Activated CD8-positive, alpha-beta memory T cell treated with anti-CD3 and anti-CD28 coated beads for 24 hours (primary cell): ENCODE measurements around the gene MAGEE1.

Experiments
- DNase-seq: peaks from one replicate; pipeline ENCODE4 v3.0.0-alpha.2; 2020

The MAGEE1 gene, protein sequence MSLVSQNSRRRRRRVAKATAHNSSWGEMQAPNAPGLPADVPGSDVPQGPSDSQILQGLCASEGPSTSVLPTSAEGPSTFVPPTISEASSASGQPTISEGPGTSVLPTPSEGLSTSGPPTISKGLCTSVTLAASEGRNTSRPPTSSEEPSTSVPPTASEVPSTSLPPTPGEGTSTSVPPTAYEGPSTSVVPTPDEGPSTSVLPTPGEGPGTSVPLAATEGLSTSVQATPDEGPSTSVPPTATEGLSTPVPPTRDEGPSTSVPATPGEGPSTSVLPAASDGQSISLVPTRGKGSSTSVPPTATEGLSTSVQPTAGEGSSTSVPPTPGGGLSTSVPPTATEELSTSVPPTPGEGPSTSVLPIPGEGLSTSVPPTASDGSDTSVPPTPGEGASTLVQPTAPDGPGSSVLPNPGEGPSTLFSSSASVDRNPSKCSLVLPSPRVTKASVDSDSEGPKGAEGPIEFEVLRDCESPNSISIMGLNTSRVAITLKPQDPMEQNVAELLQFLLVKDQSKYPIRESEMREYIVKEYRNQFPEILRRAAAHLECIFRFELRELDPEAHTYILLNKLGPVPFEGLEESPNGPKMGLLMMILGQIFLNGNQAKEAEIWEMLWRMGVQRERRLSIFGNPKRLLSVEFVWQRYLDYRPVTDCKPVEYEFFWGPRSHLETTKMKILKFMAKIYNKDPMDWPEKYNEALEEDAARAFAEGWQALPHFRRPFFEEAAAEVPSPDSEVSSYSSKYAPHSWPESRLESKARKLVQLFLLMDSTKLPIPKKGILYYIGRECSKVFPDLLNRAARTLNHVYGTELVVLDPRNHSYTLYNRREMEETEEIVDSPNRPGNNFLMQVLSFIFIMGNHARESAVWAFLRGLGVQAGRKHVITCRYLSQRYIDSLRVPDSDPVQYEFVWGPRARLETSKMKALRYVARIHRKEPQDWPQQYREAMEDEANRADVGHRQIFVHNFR

DNA sequence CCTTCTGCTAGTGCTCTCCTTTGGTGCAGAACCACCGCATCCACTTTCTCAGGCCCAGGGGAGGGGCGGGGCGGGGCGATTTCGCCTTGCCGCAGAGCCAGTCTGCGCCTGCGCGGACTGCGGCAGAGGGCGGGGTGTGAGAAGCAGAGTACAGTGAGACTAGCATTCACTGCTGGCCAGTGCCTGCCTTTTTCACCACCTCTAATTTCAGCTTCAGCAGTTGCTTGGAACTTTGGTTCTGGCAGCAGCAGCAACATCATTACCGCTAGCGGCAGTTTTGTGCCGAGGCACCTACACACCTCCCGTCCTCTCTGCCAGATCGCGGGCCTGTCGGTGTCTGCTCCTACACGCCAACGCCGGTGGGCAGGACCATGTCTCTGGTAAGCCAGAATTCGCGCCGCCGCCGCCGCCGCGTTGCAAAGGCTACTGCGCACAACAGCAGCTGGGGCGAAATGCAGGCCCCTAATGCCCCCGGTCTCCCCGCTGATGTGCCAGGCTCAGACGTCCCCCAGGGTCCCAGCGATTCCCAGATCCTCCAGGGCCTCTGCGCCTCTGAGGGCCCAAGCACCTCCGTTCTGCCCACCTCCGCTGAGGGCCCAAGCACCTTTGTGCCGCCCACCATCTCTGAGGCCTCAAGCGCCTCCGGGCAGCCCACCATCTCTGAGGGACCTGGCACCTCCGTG is at the start of gene MAGEE1:
TSS of gene MAGEE1 (plus strand) at position 151 of the 683 bp plus-strand sequence. CDS start at position 372, 221 bp downstream.
- peak; percentile 89 for DNase-seq

DNA sequence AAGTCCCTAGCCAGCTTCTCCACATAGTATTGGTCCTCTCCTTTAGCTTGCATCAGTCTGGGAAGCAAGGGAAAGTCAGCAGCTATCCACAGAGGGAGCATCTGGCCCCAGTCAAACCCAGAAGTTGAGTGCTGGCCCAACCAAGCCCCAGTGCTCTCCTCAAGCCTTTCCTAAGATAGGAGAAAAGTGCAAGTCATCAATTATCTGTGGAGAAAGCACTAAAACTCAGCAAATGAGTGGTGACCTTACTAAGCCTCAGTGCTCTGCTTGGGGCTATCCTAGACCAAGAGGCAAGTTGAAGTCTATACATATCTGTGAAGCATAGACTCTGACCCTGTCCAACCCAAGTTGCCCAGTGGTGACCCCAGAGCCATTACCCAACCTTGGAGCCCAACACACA is 28.5 kb upstream of the MAGEE1 start:
- no peak for DNase-seq

DNA sequence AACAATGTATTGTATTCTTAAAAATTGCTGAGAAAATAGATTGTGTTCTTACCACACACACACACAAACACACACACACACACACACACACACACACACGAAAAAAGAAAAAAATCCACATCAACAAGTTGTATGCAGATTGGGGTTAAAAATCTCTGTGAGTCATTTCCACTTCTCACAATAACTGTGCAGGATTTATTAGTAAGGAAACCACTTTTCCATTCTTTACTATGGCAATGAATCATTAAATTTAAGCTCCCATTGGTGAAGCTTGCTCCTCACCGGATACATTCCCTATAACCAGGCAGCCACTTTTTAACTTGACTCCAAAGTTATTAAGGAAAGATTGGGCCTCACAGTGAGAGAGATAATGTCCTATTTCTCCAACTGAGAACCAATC is 19.7 kb upstream of the MAGEE1 start:
- no peak for DNase-seq

DNA sequence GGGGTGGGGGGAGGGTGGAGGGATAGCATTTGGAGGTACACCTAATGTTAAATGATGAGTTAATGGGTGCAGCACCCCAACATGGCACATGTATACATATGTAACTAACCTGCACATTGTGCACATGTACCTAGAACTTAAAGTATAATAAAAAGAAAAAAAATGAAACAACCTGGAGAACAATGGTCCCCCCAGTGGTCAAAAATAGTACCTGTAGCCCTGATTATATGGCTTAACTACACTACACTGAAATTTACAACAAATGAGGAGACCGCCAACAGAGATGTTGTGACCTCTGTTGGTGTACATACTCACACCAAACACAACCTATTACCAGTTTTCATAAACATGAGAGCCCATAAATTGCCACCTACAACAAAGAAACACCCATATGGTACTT is 7.3 kb upstream of the MAGEE1 start:
- no peak for DNase-seq

DNA sequence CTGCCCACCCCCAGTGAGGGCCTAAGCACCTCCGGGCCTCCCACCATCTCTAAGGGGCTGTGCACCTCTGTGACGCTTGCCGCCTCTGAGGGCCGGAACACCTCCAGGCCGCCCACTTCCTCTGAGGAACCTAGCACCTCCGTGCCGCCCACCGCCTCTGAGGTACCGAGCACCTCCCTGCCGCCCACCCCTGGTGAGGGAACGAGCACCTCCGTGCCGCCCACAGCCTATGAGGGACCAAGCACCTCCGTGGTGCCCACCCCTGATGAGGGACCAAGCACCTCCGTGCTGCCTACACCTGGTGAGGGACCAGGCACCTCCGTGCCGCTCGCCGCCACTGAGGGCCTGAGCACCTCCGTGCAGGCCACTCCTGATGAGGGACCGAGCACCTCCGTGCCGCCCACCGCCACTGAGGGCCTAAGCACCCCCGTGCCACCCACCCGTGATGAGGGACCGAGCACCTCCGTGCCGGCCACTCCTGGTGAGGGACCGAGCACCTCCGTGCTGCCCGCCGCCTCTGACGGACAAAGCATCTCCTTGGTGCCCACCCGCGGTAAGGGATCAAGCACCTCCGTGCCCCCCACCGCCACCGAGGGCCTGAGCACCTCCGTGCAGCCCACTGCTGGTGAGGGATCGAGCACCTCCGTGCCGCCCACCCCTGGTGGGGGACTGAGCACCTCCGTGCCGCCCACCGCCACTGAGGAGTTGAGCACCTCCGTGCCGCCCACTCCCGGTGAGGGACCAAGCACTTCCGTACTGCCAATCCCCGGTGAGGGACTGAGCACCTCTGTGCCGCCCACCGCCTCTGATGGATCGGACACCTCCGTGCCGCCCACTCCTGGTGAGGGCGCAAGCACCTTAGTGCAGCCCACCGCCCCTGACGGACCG is 977 bp downstream of the MAGEE1 start:
- peak; percentile 72 for DNase-seq

DNA sequence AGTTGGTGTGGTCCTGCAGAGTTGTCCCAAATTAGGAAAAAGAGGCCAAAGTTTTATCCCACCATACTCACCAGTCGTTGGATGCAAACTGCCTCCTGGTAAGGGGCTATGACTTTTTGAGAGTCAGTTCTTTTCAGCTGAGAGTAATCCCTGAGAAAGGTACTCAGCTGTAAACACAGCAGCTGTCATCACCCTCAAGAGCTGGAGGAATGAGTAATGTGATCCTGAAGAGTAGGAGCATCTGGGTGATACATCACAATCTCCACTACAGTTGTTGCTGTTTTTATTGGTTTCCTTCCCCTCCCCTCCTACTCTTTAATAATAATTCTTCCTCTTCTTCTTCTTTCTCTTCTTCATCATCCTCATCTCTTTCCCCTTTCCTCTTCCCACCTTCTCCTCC is 5.7 kb downstream of the MAGEE1 start:
- DNase-seq = no peak

DNA sequence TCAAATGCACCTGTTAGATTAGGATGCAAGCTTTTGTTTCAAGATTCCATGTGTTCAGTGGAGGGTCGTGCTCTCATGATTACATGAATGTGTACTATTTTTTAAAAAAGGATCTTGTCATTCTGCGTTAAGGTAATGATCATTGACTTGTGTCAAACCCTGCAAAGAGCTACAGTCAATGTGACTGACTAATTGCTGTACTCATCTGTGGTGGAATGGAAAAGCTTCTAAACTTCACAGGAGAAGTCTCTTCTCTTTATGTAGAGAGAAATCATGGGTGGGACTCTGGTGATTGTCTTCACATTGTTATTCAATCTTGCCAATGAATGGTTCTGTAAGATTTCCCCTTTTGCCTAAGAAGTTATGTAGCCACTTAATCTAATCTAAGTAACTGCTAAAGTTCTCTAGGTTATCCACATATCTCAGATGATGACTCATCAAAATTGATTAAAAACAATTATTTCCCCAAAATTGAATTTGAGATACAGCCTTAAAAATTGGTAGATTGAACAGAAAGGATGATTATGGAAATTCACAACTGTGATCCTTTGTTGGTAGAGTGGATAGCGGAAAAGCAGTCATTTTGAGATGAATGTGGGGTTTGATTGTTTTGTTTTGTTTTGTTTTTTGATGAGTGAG is 6.7 kb downstream of the MAGEE1 start:
- DNase-seq = no peak

DNA sequence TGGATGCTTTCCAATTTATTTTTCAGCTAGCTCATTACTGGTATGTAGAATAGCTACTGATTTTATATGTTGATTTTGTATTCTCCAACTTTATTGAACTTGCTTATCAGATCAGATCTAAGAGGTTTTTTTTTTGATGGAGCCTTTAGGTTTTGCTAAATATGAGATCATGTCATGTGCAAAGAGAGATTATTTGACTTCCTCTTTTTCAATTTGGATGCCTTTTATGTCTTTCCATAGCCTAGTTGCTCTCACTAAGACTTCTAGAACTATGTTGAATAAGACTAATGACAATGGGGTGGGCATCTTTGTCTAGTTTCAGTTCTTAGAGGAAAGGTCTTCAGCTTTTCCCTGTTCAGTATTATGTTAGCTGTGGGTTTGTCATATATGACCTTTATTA is 11.7 kb downstream of the MAGEE1 start:
- DNase-seq = no peak

DNA sequence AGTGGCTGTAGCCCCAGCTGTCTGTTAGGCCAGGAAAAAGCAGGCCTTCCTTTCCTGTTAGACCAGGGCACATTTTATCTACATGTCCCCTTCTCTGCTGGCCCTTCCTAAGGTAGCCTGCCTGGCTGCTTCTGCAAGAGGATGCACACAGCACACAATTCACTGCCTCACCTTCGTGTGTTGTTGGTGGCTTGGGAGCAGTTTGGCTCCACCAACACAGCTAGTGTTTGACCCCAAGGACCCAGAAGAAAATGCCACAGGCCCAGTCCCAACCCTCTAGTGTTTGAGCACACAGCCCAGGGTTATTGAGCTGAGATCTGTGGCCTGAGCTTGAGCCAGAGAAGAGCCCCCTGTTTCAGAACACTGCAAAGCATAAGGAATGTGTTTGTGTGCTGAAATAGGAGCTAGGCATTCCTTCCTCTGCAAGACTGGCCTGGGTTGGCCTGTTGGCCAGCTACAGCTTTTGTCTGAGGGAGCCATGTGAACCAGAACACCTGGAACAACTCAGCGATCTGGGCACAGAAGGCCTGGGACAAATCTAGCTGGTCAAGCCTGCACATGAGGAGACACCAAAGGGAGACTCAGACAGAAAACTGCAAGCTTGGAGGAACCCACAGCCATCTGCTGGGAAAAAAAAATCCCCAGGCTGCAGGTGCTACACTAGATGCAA is 26.4 kb downstream of the MAGEE1 start:
- DNase-seq = no peak

DNA sequence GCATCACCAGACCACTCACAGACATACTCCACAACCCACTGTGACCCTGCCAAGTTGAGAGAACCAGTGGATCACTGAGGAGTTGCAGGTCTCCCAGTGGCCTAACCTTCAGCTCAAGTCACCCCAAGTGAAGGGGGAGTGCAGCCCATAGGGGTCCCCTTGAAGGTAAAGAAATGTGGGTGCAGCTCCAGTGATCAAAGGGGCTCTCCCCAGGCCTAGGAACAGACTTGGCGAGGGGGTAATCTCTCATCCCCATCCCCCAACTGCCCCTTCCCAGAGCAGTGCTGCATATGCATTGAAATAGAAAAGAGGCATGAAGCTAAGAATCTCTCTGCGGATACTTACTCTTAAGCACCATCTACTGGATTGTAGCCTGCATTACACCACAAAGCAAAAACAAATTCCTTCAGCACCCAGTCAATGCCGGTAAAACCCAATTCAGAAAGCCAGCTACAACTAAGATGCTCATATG is 27.0 kb downstream of the MAGEE1 start:
- no peak for DNase-seq

DNA sequence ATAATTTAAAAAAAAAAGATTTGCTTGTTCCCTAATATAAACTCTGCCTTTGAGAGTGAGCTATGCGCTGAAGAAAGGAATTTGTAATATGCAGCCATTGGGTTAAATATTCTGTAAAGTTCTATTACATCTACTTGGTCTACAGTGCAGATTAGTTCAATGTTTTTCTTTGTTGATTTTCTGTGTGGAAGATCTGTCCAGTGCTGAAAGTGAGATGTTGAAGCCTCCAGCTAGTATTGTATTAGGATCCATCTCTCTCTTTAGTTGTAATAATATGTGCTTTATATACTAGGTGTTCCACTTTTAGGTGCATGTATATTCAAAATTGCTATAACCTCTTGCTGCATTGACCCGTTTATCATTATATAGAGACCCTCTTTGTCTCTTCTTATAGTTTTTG is 49.8 kb downstream of the MAGEE1 start:
- no peak for DNase-seq
